Activated CD8-positive, alpha-beta memory T cell treated with anti-CD3 and anti-CD28 coated beads, Interleukin-2, amount 50 U/mL, for 4 hours (primary cell): Measurements from ENCODE around the gene ABCF2.

Experiments
- DNase-seq: peaks from one replicate; pipeline ENCODE4 v3.0.0-alpha.2; 2020

ABCF2 gene

GRCh38 chr7:151192002-151192539, 34.9 kb downstream of the ABCF2 start:
- no peak for DNase-seq

- no peak for DNase-seq
Observed at GRCh38 chr7:151191544-151191943, 35.5 kb downstream of the ABCF2 start.

DNA sequence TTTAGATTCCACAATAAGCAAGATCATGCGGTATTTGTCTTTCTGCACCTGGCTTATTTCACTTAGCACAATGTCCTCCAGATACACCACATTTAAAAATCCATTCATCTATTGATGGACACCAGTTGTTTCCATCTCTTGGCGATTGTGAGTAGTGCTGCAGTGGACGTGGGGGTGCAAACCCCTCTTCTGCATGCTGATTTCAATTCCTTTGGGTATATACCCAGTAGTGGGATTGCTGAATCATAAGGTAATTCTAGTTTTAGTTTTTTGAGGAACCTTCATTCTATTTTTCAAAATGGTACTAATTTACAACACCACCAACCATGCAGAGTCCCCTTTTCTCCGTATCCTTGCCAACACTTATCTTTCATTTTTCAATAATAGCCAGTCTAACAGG, 38.0 kb downstream of the ABCF2 start:
- no peak for DNase-seq

DNA sequence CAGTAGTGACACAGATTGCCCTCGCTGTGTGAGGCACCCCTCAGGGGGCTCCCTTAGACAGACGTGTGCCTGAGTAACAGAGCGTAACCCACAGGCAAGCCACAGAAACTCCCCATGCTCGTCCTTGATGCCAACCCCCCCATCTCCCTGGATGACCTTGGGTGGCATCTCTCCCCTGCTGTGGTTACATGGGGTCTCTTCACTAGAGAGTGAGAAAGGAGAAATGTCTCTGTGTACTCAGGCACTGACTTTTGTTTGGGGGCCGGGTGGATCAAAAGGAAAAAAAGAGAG, 38.8 kb downstream of the ABCF2 start:
- DNase-seq: no peak

GRCh38 chr7:151187409-151188251, 39.4 kb downstream of the ABCF2 start:
- DNase-seq: no peak

DNA sequence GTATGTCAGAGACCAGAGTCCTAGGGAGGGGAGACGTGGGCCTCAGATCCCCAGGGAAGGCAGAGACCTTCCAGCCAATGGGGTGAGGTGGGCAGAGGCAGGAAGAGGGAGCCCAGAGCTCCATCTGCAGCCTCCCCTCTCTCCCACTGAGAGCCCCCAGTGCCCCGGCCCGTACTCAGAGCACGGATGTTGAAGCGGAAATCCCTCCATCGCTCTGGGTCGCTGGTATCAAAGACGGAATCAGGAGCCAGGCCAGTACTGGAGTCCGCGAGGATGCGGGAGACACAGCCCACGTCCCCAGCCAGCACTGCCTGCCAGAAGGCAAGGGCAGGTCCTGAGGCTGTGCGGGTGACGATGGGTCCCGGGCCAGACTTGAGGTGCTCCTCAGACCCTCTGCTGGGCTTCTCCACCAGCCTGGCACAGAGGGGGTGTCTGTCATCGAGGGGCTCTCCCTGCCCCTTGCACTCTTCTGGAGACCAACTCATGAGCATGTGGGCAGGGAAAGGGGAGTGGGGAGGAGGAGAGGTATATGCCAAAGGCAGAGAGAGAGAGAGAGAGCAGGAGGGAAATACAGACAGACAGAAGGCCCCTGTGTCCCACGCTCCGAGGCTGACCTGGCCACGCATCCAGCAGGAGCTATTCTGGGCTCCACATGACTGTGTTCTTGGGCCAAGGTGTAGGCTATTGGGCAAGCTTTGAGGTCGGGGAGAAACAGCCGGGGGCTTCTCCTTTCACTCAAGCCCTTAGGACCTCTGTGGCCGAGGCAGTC, 40.2 kb downstream of the ABCF2 start, which contains the start of gene ASB10:
TSS of gene ASB10 (minus strand) at position 611 of the 769 bp plus-strand sequence. CDS start at position 491, 120 bp downstream.
- DNase-seq: no peak

GRCh38 chr7:151185762-151186639, 41.0 kb downstream of the ABCF2 start:
- no peak for DNase-seq

DNA sequence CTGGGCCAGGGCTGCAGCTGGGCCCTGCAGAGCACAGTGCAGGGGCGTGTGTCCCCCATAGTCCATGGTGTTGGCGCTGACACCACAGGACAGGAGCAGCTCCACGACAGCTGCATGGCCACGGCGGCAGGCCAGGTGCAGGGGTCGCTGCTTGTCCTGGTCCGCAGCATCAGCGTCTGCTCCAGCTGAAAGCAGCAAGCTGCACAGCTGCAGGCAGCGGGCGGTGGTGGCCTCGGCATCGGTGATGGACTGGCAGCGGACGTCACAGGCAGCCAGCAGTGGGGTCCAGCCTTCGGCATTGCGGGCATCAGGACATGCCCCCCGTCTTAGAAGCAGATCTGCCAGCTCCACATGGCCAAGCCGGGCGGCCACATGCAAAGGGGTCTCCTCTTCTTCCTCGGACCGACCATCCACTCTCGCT, 46.0 kb downstream of the ABCF2 start:
- no peak for DNase-seq

DNA sequence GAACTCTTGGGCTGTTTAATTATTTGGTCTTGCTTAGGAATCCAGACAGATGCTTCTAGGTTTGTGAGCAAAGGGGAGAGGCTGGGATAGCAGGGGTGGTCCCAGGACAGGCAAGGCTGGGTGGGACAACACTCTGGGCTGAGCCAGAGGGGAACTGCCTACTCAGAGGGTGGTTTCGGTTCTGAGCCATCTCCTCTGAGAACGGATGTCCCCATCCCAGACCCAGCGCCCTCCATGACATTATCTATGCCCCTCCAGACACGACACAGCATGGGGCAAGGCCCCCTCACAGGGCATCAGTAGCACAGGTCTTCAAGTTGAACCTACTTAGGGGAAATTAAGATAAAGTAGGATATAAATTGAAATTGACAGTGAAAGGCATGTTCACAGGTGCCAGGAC, 47.1 kb downstream of the ABCF2 start:
- no peak for DNase-seq

GRCh38 chr7:151179287-151179860, 47.6 kb downstream of the ABCF2 start:
- DNase-seq: no peak

DNA sequence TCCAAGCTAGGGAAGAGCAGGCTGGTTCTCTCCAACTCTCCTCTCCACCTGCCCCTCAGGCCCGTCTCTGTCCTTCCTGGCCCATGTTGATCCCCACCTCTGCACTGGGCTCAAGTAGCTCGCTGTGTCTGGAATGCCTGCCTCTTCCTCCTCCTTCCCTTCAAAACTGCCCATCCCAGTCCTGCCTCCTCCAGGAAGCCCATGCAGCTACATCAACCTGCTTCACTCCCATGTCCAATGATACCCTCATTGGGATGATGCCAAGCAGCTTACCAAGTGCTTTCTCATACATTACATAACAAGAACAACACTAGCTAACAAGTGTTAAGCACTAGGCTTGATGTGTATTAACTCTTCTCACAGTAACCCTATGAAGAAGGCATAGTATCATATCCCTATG, 48.2 kb downstream of the ABCF2 start:
- DNase-seq: no peak

DNA sequence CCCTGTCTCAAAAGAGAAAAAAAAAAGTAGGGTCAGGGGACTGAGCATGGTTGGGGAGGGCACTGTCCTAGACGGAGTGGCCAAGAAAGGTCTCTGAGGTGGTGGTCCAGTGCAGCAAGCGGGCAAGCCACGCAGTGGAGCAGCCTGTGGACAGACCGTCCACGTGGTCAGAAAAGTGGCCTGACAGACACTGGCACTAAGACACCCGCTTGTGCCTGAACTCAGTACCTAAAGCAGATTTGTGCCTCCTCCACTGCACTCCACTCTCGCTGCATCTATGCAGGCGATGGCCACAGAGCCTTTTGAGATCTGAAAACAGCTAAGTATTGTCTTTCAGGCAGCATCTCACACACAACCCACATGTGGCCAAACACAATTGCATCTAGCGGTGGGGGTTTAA, 48.8 kb downstream of the ABCF2 start:
- DNase-seq: no peak

DNA sequence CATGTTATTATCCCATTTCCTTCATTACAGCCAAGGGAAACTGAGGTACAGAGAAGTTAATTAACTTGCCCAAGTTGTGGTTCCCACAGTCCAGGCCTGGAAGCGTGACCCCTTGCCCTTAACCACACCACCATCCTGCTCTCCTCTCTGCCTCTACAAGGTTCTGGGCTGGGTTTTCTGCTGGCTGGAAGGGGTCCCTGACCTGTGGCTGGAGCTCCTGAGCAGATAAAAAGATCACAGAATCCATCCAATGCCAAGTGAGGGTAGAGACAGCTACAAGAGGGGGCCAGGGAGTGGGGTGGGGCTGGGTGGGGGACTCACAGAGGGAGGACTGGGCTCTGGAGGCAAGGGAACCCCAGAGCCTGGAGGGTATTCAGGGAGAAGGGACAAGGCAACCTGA, 49.7 kb downstream of the ABCF2 start:
- DNase-seq: no peak

DNA sequence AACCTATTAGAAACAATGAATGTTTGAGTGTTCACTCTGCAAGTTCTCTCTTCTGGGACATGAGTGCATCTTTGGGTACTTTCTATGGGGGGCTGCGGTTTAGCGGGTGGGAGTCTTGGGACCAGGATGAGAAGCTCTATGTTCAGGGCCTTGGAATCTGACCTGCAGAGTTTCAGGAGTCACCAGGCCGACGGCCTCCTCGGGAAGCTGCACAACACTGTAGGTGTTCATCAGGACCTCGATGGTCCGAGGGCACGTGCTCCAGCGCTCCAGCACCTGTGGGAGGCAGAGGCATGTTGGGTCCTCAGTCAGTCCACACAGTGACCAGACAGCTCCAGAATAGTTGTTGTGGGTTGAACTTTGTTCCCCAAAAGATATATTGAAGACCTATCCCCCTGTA, 50.6 kb downstream of the ABCF2 start:
- DNase-seq: no peak

- DNase-seq: no peak
Observed at GRCh38 chr7:151175793-151176311, 51.2 kb downstream of the ABCF2 start.

GRCh38 chr7:151175047-151175792, 51.8 kb downstream of the ABCF2 start:
- no peak for DNase-seq

GRCh38 chr7:151174246-151175046, 52.6 kb downstream of the ABCF2 start:
- peak; percentile 36 for DNase-seq

GRCh38 chr7:151173386-151174245, 53.4 kb downstream of the ABCF2 start:
- no peak for DNase-seq

DNA sequence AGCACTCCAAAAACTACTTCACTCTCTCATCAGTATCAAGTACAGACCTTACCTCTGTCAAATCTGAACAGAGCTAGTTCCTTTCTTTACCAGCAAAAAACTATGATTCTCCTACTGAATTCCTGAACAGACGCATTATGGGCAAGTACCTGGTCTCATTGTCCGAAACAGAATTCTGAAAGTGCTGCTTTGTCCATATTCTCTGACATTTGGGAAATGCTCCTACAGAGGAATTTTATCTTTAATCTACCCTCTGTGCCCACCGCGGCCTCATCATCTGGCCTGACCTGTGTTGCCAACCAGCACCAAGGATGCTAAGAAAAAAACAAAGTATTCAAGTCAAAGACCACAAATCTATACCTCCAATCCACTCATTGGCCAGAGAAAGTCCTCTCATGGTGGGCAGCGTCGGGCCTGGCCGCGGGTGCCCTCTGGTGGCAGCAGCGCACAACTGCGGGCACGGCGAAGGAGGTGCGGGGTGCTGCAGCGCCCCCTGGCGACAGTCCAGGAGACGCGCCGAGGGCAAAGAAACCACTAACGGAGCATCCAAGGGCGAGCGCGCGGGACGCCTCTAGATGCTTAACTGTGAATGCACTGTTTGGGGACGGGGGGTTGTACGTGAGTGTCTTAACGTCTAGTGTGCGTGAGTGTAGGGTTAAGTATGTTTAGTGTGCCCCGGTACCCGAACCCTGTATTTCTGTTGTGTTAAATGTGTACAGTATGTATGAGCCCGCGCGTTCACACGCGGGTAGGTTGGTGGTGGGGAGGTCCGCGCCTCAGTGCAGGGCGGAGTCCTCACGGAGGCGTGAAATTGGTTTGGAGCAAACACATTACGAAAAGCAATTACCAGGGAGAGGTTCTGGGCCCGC, 54.5 kb downstream of the ABCF2 start:
- DNase-seq: peak; percentile 79
